HL-60 (cell line): ENCODE data around the gene KIAA1217.

ENCODE experiments used
- GABPA ChIP-seq: IDR thresholded peaks from 2 replicates; pipeline ENCODE4 v1.6.1; 2012; ENCODE audit warnings: low read depth
- POLR2AphosphoS5 ChIP-seq: IDR thresholded peaks from 2 replicates; pipeline ENCODE4 v1.6.1; 2012; ENCODE audit warnings: low read depth
- TF ChIP-seq, protein P1 (sequence below): IDR thresholded peaks from one replicate; pipeline ENCODE4 v1.5.1; 2011; ENCODE audit warnings: low read length, control low read depth, inconsistent platforms; ENCODE audit not compliant: insufficient read depth
- TF ChIP-seq, protein P2 (sequence below): IDR thresholded peaks from 2 replicates; pipeline ENCODE4 v1.6.1; 2012; ENCODE audit warnings: low read depth; ENCODE audit not compliant: insufficient replicate concordance

GRCh38 chr10:24331457-24331856 is 122.5 kb downstream of the KIAA1217 start:
- TF ChIP-seq, protein P1, sequence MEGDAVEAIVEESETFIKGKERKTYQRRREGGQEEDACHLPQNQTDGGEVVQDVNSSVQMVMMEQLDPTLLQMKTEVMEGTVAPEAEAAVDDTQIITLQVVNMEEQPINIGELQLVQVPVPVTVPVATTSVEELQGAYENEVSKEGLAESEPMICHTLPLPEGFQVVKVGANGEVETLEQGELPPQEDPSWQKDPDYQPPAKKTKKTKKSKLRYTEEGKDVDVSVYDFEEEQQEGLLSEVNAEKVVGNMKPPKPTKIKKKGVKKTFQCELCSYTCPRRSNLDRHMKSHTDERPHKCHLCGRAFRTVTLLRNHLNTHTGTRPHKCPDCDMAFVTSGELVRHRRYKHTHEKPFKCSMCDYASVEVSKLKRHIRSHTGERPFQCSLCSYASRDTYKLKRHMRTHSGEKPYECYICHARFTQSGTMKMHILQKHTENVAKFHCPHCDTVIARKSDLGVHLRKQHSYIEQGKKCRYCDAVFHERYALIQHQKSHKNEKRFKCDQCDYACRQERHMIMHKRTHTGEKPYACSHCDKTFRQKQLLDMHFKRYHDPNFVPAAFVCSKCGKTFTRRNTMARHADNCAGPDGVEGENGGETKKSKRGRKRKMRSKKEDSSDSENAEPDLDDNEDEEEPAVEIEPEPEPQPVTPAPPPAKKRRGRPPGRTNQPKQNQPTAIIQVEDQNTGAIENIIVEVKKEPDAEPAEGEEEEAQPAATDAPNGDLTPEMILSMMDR: no peak
- TF ChIP-seq POLR2AphosphoS5: no peak
- TF ChIP-seq, protein P2, sequence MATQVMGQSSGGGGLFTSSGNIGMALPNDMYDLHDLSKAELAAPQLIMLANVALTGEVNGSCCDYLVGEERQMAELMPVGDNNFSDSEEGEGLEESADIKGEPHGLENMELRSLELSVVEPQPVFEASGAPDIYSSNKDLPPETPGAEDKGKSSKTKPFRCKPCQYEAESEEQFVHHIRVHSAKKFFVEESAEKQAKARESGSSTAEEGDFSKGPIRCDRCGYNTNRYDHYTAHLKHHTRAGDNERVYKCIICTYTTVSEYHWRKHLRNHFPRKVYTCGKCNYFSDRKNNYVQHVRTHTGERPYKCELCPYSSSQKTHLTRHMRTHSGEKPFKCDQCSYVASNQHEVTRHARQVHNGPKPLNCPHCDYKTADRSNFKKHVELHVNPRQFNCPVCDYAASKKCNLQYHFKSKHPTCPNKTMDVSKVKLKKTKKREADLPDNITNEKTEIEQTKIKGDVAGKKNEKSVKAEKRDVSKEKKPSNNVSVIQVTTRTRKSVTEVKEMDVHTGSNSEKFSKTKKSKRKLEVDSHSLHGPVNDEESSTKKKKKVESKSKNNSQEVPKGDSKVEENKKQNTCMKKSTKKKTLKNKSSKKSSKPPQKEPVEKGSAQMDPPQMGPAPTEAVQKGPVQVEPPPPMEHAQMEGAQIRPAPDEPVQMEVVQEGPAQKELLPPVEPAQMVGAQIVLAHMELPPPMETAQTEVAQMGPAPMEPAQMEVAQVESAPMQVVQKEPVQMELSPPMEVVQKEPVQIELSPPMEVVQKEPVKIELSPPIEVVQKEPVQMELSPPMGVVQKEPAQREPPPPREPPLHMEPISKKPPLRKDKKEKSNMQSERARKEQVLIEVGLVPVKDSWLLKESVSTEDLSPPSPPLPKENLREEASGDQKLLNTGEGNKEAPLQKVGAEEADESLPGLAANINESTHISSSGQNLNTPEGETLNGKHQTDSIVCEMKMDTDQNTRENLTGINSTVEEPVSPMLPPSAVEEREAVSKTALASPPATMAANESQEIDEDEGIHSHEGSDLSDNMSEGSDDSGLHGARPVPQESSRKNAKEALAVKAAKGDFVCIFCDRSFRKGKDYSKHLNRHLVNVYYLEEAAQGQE: no peak
- TF ChIP-seq GABPA: no peak
